Measurements from ENCODE around the gene COL15A1.

GRCh38 chr9:99103054-99103895 lies 159.6 kb downstream of the COL15A1 start:
- no peak for TF ChIP-seq CTCF (IDR thresholded peaks at IDR 0.05)
- TF ChIP-seq EP300 (IDR thresholded peaks at IDR 0.05): no peak

All from tibial nerve (tissue), 4 donors.